Pancreas (tissue), 10 donors: ENCODE results near the gene TK1. TPM values are rescaled to one million over a fixed set of nuclear protein-coding genes. Genes with fewer than 3 reads are reported as not detected.
A peak's percentile ranks its signal among the peaks of the same experiment; 100 is the strongest.

Experiments used
- ATAC-seq, 4 donors: fragments of 200-7000 bp; cut with Tn5 transposase; one replicate each; pipeline versions ENCODE4 v1.8.0 to v1.9.1; 2020; ENCODE audit warnings: mild to moderate bottlenecking in 4 of 4, moderate library complexity in 4 of 4
- DNase-seq, 6 donors: peaks; one replicate each; pipeline ENCODE4 v3.0.0-alpha.2; 2020
- FAIRE-seq: peaks from 2 replicates; lab custom pipeline; 2012; peaks lifted over from hg19 to GRCh38; lab: Jason Lieb, UNC
- H3K27ac ChIP-seq, 4 donors: fragments of 200-600 bp; sonication (generic); 1 replicate in 3 of 4; 2 replicates in 1 of 4; pipeline versions ENCODE4 v1.5.0 to v1.8.0; 2020
- H3K27me3 ChIP-seq, 4 donors: fragments of 200-600 bp; one replicate each; pipeline ENCODE4 v1.8.0; 2021
- H3K36me3 ChIP-seq, 3 donors: fragments of 200-600 bp; sonication (generic) in 1 of 3; one replicate each; pipeline versions ENCODE4 v1.5.0 to v1.8.0; 2020 to 2021
- H3K4me1 ChIP-seq, 3 donors: fragments of 200-600 bp; one replicate each; pipeline ENCODE4 v1.8.0; 2021
- H3K4me3 ChIP-seq, 4 donors: fragments of 200-600 bp; sonication (generic) in 2 of 4; one replicate each; pipeline versions ENCODE4 v1.5.0 to v1.8.0; 2020 to 2021
- H3K9me3 ChIP-seq, 4 donors: fragments of 200-600 bp; one replicate each; pipeline ENCODE4 v1.8.0; 2021
- WGBS, 2 donors: extraction: QIAGEN DNeasy Blood & Tissue Kit; methylation state at CpG; one replicate each; pipeline ENCODE4 v1.1.7; 2013; 5-methylcytosine and 5-hydroxymethylcytosine counted together
- intact Hi-C, 3 donors: fragments of 100-400 bp; cut with DNase I; formaldehyde crosslinking; loops; one replicate each; pipeline versions ENCODE4 v1.11.1 to v1.14.2; 2022
- polyA plus RNA-seq, 2 donors: library from polyadenylated mRNA; stranded (reverse); fragments of 200-250 nt; gene quantifications; one replicate each; pipeline ENCODE4 v1.2.3, GENCODE V29; 2013
- total RNA-seq, 6 donors: library from RNA; stranded (reverse); fragmentation: NEBNext Ultra II Directional in 4 of 6; extraction: Animal tissue kit (Norgen Biotek cat#: 25700) in 4 of 6; gene quantifications; one replicate each; pipeline versions ENCODE4 v1.2.1 to v1.2.4, GENCODE V29; 2021 to 2023
- TF ChIP-seq, protein P1 (sequence below), 4 donors: fragments of 200-600 bp; sonication (generic) in 3 of 4; IDR thresholded peaks; one replicate each; pipeline versions ENCODE4 v1.5.0 to v1.8.0; 2021; ENCODE audit warnings: antibody characterized with exemption in 4 of 4
- donor health status: healthy with polysubstance abuse.
- donor health status: DM: no; HTN: no; CAD: no; lungs with moderate emphysema.
- donor health status: DM: no; HTN: no; CAD: no.
- donor health status: control.
- donor health status: control.
- donor health status: Bipolar disorder and iron deficiency.
- donor health status: DM: yes; HTN: yes; CAD: no.
- donor health status: DM: no; HTN: no; CAD: no.
- donor health status: DM: no; HTN: no; CAD: no.
- donor health status: DM: yes; HTN: yes; CAD: no.

The TK1 gene
- total and polyA plus RNA-seq, 8 donors, result 1.2 to 4.2 (median 2.6) TPM

DNA sequence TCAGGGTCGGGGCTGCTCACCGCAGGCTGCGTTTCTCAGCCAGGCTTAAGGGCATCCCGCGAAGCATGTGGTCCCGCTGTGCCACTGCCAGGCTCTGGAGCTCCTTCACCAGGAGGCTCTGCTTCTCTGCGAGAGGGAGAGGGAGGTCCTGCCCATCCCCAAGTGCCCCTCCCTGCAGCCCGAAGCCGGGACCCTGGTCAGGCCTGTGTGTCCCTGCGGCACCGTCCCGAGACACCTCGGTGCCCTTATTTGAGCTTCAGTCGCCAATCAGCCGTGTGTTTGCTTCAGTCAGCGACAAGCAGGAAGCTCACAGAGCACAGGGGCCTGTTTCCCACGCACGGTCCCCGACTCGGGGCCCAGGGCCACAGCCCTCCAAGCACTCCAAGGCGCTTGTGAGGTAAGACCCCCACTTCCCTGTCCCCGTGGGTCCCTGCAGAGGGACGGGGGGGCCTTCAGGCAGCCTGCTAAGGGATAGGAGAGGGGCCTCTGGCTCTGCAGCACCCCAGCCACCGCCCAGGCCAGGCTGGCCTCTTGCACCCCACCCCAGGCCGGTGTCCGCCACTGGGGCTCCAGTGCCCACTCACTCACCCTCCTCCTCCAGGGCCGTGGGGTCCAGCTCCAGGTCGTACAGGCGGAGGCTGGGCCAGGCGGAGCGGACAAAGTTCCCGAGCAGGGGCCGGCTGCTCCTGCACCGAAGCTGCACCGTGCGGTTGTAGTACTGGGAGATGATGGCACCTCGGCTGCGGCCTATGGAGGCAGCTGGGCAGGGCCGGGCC, 61.5 kb downstream of the TK1 start:
- Histone ChIP-seq H3K27ac (no peak overlapping the region), H3K9me3 (no peaks in the 10 kb centered on the region), H3K36me3 (peaks cover 0 to 8% (median 0%) of the 10 kb centered on the region in 3 donors), H3K4me1 (peaks cover 0 to 8% (median 8%) of the 10 kb centered on the region in 3 donors), H3K4me3 (no peak overlapping the region), H3K27me3 (no peaks in the 10 kb centered on the region)
- ATAC-seq, result no peak
- intact Hi-C loops, result no loop called here
- no peak for DNase-seq
- no peak for FAIRE-seq
- 86 to 88% methylated on average over 37 to 39 of the region's 39 CpGs for WGBS, 2 donors
- TF ChIP-seq, protein P1, sequence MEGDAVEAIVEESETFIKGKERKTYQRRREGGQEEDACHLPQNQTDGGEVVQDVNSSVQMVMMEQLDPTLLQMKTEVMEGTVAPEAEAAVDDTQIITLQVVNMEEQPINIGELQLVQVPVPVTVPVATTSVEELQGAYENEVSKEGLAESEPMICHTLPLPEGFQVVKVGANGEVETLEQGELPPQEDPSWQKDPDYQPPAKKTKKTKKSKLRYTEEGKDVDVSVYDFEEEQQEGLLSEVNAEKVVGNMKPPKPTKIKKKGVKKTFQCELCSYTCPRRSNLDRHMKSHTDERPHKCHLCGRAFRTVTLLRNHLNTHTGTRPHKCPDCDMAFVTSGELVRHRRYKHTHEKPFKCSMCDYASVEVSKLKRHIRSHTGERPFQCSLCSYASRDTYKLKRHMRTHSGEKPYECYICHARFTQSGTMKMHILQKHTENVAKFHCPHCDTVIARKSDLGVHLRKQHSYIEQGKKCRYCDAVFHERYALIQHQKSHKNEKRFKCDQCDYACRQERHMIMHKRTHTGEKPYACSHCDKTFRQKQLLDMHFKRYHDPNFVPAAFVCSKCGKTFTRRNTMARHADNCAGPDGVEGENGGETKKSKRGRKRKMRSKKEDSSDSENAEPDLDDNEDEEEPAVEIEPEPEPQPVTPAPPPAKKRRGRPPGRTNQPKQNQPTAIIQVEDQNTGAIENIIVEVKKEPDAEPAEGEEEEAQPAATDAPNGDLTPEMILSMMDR (IDR thresholded peaks at IDR 0.05), result no peak

DNA sequence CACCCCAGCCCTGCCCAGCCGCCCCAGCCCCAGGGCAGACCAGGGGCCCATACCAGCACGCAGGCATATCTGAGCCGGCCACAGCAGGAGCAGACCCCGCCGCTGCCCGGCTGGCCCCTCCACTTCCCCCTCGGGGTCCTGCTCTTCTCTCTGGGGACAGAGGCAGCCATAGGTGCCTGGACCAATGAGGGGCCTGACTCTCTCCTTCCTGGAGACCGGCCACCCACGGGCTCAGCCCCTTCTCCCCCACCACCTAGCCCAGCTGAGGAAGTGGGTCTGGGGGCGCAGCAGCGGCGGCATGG, 62.1 kb downstream of the TK1 start:
- peaks cover 0 to 8% (median 0%) of the 10 kb centered on the region in 3 donors for H3K36me3 ChIP-seq
- TF ChIP-seq, protein P1 (IDR thresholded peaks at IDR 0.05), result no peak
- no peak overlapping the region for H3K27ac ChIP-seq
- no peak overlapping the region for H3K4me3 ChIP-seq
- no peaks in the 10 kb centered on the region for H3K9me3 ChIP-seq
- 84 to 85% methylated on average over 9 to 12 of the region's 12 CpGs for WGBS, 2 donors
- DNase-seq (peak in 1 of 6 donors; percentile 77), ATAC-seq (no peak), FAIRE-seq (no peak)
- no peaks in the 10 kb centered on the region for H3K27me3 ChIP-seq
- intact Hi-C loops, result loop anchor here in 2 of 3 donors (5.0 kb wide), 2 partner anchors 48 to 53 kb away; no protein-coding TSS in a partner anchor
- H3K4me1 ChIP-seq, result peaks cover 0 to 8% (median 8%) of the 10 kb centered on the region in 3 donors

Other genes starting within 250 kb of the TK1 start
- 10 to 100 TPM in 3 of 6 donors, 1 to 10 TPM in 3; 7.0 to 15.5 (median 9.1) TPM for gene TNRC6C, start 228.3 kb downstream of the TK1 start, total RNA-seq
- 1 to 10 TPM; 4.0 to 7.3 TPM for gene TNRC6C, start 228.3 kb downstream of the TK1 start, polyA plus RNA-seq
- gene TMC6, start 58.3 kb downstream of the TK1 start, total RNA-seq, result 10 to 100 TPM; 15.6 to 49.9 (median 21.7) TPM
- 10 to 100 TPM; 39.5 to 61.2 TPM for gene TMC6, start 58.3 kb downstream of the TK1 start, polyA plus RNA-seq
- gene TMC8, start 56.3 kb downstream of the TK1 start, total RNA-seq, result 1 to 10 TPM in 5 of 6 donors, under 1 TPM in 1; 0.51 to 6.0 (median 2.2) TPM
- 1 to 10 TPM; 1.5 to 2.9 TPM for gene TMC8, start 56.3 kb downstream of the TK1 start, polyA plus RNA-seq
- gene C17orf99, start 40.7 kb downstream of the TK1 start, total RNA-seq, result not detected
- gene C17orf99, start 40.7 kb downstream of the TK1 start, polyA plus RNA-seq, result not detected
- 10 to 100 TPM; 52.3 to 93.8 (median 83.8) TPM for gene SYNGR2, start 18.5 kb downstream of the TK1 start, total RNA-seq
- gene SYNGR2, start 18.5 kb downstream of the TK1 start, polyA plus RNA-seq, result 10 to 100 TPM; 89.1 to 94.2 TPM
- 10 to 100 TPM; 30.7 to 40.9 (median 33.9) TPM for gene AFMID, start 310 bp upstream of the TK1 start, total RNA-seq
- 10 to 100 TPM; 32.1 to 53.7 TPM for gene AFMID, start 310 bp upstream of the TK1 start, polyA plus RNA-seq
- 1 to 10 TPM in 2 of 6 donors, under 1 TPM in 3, not detected in 1; 0.12 to 1.7 (median 0.82) TPM for gene BIRC5, start 27.2 kb upstream of the TK1 start, total RNA-seq
- gene BIRC5, start 27.2 kb upstream of the TK1 start, polyA plus RNA-seq, result under 1 TPM; 0.53 to 0.77 TPM
- gene TMEM235, start 44.6 kb upstream of the TK1 start, total RNA-seq, result not detected
- gene TMEM235, start 44.6 kb upstream of the TK1 start, polyA plus RNA-seq, result under 1 TPM; 0.05 to 0.11 TPM
- 10 to 100 TPM in 4 of 6 donors, 1 to 10 TPM in 2; 5.7 to 32.6 (median 18.0) TPM for gene SOCS3, start 173.0 kb upstream of the TK1 start, total RNA-seq
- gene SOCS3, start 173.0 kb upstream of the TK1 start, polyA plus RNA-seq, result 10 to 100 TPM; 28.5 to 53.3 TPM
- gene PGS1, start 191.6 kb upstream of the TK1 start, total RNA-seq, result 10 to 100 TPM; 11.2 to 21.9 (median 13.4) TPM
- 10 to 100 TPM; 17.2 to 22.7 TPM for gene PGS1, start 191.6 kb upstream of the TK1 start, polyA plus RNA-seq